ENCODE data around the gene KRT24.

KRT24 gene

GRCh38 chr17:40687106-40687505 lies 16.4 kb downstream of the KRT24 start:
- DNase-seq, result no peak

DNA sequence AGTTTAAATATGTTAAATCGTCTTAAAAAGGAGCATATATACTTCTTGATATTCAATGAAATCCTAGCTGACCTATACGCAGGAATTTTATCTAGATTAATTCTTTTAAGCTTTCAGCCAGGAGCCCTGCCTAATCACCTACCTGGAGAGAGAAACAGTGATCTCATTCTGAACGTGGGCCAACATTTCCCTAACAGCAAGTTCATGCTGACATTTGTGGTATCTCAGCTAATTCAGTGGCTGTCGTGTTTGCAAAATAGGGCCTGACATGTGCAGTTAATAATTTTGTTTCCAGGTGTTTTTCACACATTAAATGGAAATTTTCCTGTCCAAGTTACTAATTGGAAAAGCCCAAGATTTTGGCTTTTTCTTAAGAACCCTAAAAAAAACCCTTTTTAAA lies 17.4 kb downstream of the KRT24 start:
- no peak for DNase-seq

DNA sequence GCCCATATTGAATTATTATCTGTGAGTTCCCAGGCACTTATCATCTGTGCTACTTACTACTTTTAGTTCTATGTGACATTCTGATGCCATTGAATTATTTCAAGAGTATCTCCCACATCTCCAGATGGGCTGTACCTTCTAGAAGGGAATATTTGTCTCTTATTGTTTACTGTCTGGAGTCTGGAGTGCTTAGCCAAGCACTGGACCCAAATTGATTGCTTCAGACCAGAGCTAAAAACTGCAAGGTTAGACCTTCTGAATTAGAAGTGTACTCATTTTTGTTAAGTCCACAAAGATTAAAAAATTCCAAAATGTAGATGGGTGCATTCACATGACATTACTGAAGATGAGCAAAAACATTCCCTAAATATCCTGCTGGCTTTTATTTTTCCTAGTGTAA lies 22.6 kb downstream of the KRT24 start:
- no peak for DNase-seq

- no peak for DNase-seq
Measured at GRCh38 chr17:40679523-40679907, 24.0 kb downstream of the KRT24 start.

GRCh38 chr17:40678902-40679522 lies 24.5 kb downstream of the KRT24 start:
- DNase-seq, result no peak

DNA sequence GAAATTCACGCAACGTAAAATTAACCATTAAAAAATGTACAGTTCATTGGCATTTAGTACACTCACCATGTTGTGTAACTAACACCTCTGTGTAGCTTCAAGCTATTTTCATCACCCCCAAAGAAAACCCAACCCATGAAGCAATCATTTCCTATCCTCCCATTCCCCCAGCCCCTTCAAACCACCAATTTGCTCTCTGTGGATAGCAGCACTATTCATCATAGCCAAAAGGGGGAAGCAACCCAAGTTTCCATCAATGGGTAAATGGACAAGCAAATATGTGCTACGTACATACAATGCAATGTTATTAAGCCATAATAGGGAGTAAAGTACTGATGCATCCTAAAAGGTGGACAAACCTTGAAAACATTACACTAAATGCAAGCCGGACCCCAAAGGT lies 27.6 kb downstream of the KRT24 start:
- no peak for DNase-seq

GRCh38 chr17:40672654-40673053 lies 30.9 kb downstream of the KRT24 start:
- no peak for DNase-seq

GRCh38 chr17:40671282-40671681 lies 32.3 kb downstream of the KRT24 start:
- no peak for DNase-seq

- no peak for DNase-seq
Measured at GRCh38 chr17:40666331-40666730, 37.2 kb downstream of the KRT24 start.

DNA sequence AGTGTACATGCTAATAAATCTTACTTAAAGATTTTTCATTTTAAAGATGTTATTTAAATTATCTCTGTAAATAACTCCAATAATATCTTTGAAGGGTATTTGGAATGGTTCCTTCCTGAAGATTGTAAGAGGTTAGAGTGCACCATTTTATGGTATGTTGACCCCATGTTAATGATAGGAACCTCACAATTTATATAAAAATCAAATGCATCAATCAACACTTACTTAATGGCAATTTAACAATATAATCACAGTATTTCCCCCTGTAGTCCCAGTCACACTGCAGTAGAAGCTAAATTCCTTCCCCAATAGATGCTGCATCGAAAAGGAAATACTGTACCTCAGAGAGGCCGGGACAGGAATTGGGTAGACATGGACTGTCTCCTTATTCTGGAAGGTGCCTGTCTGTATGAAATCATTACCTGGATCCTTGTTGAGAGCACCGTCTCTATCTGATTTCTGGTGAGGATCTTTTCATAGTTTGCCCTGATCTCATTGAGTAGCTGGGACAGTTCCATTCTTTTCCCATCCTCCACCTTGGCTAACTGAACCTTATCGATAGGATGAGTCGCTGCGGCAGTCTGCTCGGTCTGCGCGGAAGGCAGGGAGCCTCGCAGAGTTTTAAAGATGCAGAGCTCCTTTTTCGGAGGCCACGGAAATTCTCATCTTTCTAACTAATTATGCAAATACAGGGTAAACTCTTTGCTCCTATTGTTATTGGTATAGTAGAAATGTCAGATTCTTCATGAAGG lies 38.8 kb downstream of the KRT24 start, which contains the start of gene KRT222:
Gene KRT222 (minus strand): TSS at position 596 of the 752 bp plus-strand sequence. CDS start 78 bp downstream, at position 518.
- DNase-seq, result no peak

DNA sequence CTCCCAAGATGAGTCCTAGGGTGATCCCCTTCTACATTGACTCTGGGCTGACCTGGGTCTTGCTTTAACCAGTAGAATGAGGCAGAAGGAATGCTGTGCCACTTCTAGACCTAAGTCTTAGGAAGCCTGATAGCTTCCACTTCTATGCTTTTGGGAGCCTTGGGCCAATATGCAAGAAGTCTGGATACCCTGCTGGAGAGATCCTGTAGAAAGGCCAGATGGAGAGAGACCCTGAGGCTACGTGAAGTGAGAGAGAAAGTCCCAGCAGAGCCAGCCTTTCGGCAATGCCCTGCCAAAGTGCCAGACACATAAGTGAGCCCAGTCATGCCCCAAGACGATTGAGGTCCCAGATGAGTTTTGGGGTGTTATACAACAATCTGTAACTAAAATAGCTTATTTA lies 40.3 kb downstream of the KRT24 start:
- DNase-seq, result no peak

- no peak for DNase-seq
Measured at GRCh38 chr17:40659911-40660310, 43.6 kb downstream of the KRT24 start.

DNA sequence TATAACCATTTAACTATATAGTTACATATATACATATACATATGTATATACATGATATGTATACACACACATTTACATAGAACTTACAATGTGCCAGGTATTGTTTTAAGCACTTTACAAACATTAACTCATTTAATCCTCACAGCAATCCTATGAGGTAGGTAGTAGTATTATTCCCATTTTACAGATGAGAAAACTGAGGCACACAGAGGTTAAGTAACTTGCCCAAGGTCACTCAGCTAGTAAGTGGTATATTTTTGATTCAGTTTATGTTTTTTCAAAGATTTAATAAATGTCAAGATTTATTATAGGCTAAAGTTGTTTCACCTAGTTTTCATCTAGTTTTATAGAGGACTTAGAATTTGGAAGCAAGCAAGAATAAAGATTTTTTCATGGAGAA lies 45.2 kb downstream of the KRT24 start:
- DNase-seq, result no peak

DNA sequence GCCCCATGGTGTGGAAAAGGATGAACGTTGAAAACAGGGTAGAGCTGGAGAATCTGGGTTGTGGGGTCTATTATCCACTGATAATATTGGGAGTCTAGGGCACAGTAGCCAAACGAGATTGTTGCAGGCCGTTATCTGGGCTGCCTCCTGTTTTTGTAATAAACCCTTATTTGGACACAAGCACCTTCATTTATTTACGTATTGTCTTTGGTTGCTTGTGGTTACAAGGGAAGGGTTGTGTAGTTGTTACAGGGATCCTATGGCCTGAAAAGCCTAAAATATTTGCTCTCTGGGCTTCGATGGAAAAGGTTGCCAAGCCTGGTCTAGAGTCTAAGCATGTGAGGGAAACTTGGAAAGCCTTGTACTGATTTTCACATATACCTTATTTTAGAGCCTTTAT lies 51.6 kb downstream of the KRT24 start:
- DNase-seq, result no peak

GRCh38 chr17:40648384-40648968 lies 55.1 kb downstream of the KRT24 start:
- no peak for DNase-seq
